HepG2 (cell line): Measurements from ENCODE around the gene KAT2A. TPM values are rescaled to one million over a fixed set of nuclear protein-coding genes. Genes with fewer than 3 reads are reported as not detected.

Source experiments
- ARHGAP35 ChIP-seq: sonication (generic); formaldehyde crosslinking; IDR thresholded peaks from 2 replicates; pipeline ENCODE4 v1.9.0; 2022; ENCODE audit warnings: mild to moderate bottlenecking, inconsistent platforms, moderate library complexity, missing genetic modification reagents, borderline replicate concordance
- ARID3A ChIP-seq: IDR thresholded peaks from 2 replicates; pipeline ENCODE4 v1.6.1; 2012; ENCODE audit warnings: low read depth, low read length, improper control_type of control experiment
- CBX5 ChIP-seq: sonication (generic); formaldehyde crosslinking; IDR thresholded peaks from 2 replicates; pipeline ENCODE4 v1.4.0; 2020; ENCODE audit warnings: missing genetic modification reagents, borderline replicate concordance
- CERS6 ChIP-seq: sonication (generic); formaldehyde crosslinking; IDR thresholded peaks from 2 replicates; pipeline ENCODE4 v1.5.0; 2020; ENCODE audit warnings: missing genetic modification reagents
- FLYWCH1 ChIP-seq: sonication (generic); formaldehyde crosslinking; IDR thresholded peaks from 2 replicates; pipeline ENCODE4 v1.8.1; 2023; ENCODE audit warnings: mild to moderate bottlenecking, missing genetic modification reagents
- IKZF4 ChIP-seq: sonication (generic); formaldehyde crosslinking; IDR thresholded peaks from 2 replicates; pipeline ENCODE4 v1.5.1; 2020; ENCODE audit warnings: borderline replicate concordance, mild to moderate bottlenecking, low read depth, missing genetic modification reagents; ENCODE audit errors: not compliant biosample characterization
- KMT2A ChIP-seq: sonication (generic); formaldehyde crosslinking; IDR thresholded peaks from 2 replicates; pipeline ENCODE4 v1.4.0; 2020; ENCODE audit warnings: missing genetic modification reagents
- NFRKB ChIP-seq: fragments of 450-650 bp; IDR thresholded peaks from 2 replicates; pipeline ENCODE4 v1.6.1; 2017
- NR0B2 ChIP-seq: sonication (generic); formaldehyde crosslinking; IDR thresholded peaks from 2 replicates; pipeline ENCODE4 v1.4.0; 2020; ENCODE audit warnings: mild to moderate bottlenecking, missing genetic modification reagents
- SP4 ChIP-seq: sonication (generic); formaldehyde crosslinking; IDR thresholded peaks from 2 replicates; pipeline ENCODE4 v1.8.1; 2023; ENCODE audit warnings: mild to moderate bottlenecking, missing genetic modification reagents
- THYN1 ChIP-seq: sonication (generic); formaldehyde crosslinking; IDR thresholded peaks from 2 replicates; pipeline ENCODE4 v1.8.1; 2023; ENCODE audit warnings: low read depth, mild to moderate bottlenecking, moderate library complexity, missing genetic modification reagents, borderline replicate concordance
- U2AF1 ChIP-seq: fragments of 200-400 bp; formaldehyde crosslinking; optimal IDR thresholded peaks from 2 replicates; pipeline ENCODE3; 2017; ENCODE audit warnings: mild to moderate bottlenecking, low read depth, low read length
- ZBTB26 ChIP-seq: IDR thresholded peaks from 2 replicates; pipeline ENCODE4 v1.6.1; 2016; ENCODE audit warnings: missing compliant biosample characterization, missing genetic modification reagents, borderline replicate concordance
- ZBTB34 ChIP-seq: sonication (generic); formaldehyde crosslinking; IDR thresholded peaks from 2 replicates; pipeline ENCODE4 v1.8.0; 2022; ENCODE audit warnings: mild to moderate bottlenecking, missing genetic modification reagents
- ZFP36L2 ChIP-seq: sonication (generic); formaldehyde crosslinking; IDR thresholded peaks from 2 replicates; pipeline ENCODE4 v1.4.0; 2020; ENCODE audit warnings: missing genetic modification reagents
- ZNF281 ChIP-seq: sonication (generic); formaldehyde crosslinking; IDR thresholded peaks from 2 replicates; pipeline ENCODE4 v1.4.0; 2020; ENCODE audit warnings: missing genetic modification reagents, borderline replicate concordance
- ZNF317 ChIP-seq: sonication (generic); formaldehyde crosslinking; IDR thresholded peaks from 2 replicates; pipeline ENCODE4 v1.5.0; 2020; ENCODE audit warnings: mild to moderate bottlenecking, missing genetic modification reagents
- ZNF75D ChIP-seq: sonication (generic); formaldehyde crosslinking; IDR thresholded peaks from 2 replicates; pipeline ENCODE4 v1.8.1; 2023; ENCODE audit warnings: missing genetic modification reagents, mild to moderate bottlenecking, borderline replicate concordance
- ZSCAN22 ChIP-seq: sonication (generic); formaldehyde crosslinking; IDR thresholded peaks from 2 replicates; pipeline ENCODE4 v1.4.0; 2020; ENCODE audit warnings: mild to moderate bottlenecking, missing genetic modification reagents
- polyA plus RNA-seq, 8 experiments: library from polyadenylated mRNA; depleted of rRNA in 3 of 8; stranded (reverse) in 7 of 8; unstranded in 1 of 8; fragments of >200 nt; fragmentation: Illumina TruSeq in 4 of 8; extraction: Trizol in 4 of 8; gene quantifications; 2 replicates each; pipeline versions ENCODE4 v1.2.1 to v1.2.3, GENCODE V29; 2011 to 2016; ENCODE audit warnings: low read depth in 4 of 8, missing spikeins in 1 of 8, mixed read lengths in 1 of 8; ENCODE audit not compliant: insufficient read depth in 1 of 8
- total RNA-seq, 5 experiments: library from RNA; depleted of rRNA; stranded (reverse); fragments of >200 nt; fragmentation: Illumina TruSeq; extraction: Trizol; gene quantifications; 2 replicates each; pipeline ENCODE4 v1.2.3, GENCODE V29; 2016; ENCODE audit warnings: low read depth in 1 of 5

KAT2A gene
- total and polyA plus RNA-seq, 2 of the 13 experiments (the other 11 are each of a cell fraction or from before 2014, with no cell fraction given): 29.1 to 90.4 TPM

- TF ChIP-seq NFRKB: no peak
- TF ChIP-seq ZFP36L2: no peak
- no peak for TF ChIP-seq SP4
- TF ChIP-seq KMT2A: no peak
- TF ChIP-seq THYN1: no peak
- no peak; the same call in 1 of the 2 replicates for TF ChIP-seq ZSCAN22 (CRISPR knock-in tag)
- TF ChIP-seq ZBTB26 (CRISPR knock-in tag): no peak; the same call in 1 of the 2 replicates
- TF ChIP-seq ZNF317 (CRISPR knock-in tag): 0 out of 2 replicates have a peak, but pooled peaks have one; percentile 26
- peak; percentile 70; the same call in 1 of the 2 replicates for TF ChIP-seq CBX5 (CRISPR knock-in tag)
- no peak for TF ChIP-seq FLYWCH1
- no peak for TF ChIP-seq ZNF281
- no peak for TF ChIP-seq ARHGAP35 (CRISPR knock-in tag)
- no peak for TF ChIP-seq CERS6 (CRISPR knock-in tag)
- TF ChIP-seq NR0B2 (CRISPR knock-in tag): no peak
- no peak for TF ChIP-seq ZBTB34 (CRISPR knock-in tag)
- TF ChIP-seq ARID3A: no peak
- no peak for TF ChIP-seq U2AF1
- no peak for TF ChIP-seq IKZF4 (CRISPR knock-in tag)
- TF ChIP-seq ZNF75D (CRISPR knock-in tag): no peak
Measured at GRCh38 chr17:42135664-42136653, 14.8 kb upstream of the KAT2A start (continued).
